Activated CD4-positive, CD25-positive, alpha-beta regulatory T cell treated with anti-CD3 and anti-CD28 coated beads, Interleukin-2, amount 50 U/mL, for 72 hours (primary cell): ENCODE measurements around the gene DDX10.

Experiments
- DNase-seq: peaks from one replicate; pipeline ENCODE4 v3.0.0; 2021

The DDX10 gene

DNA sequence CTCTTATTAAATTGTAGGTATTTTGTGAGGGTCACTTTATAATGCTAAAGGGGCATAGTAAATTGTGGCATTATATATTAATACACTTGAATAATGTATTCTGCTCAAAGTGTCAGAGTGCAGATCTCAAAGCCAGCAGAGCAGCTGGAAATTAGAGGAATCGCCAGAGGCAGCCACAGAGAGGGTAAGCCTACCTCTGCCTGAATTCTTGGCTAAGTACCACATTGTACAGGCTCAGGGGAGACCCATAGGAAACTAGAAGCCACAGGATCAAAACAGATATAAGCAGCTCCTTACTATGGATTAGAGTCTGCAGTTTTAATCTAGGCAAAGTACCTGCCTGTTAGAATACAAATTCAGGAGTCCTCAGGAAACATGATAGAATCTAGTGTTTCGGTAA lies 249.3 kb downstream of the DDX10 start:
- no peak for DNase-seq

DNA sequence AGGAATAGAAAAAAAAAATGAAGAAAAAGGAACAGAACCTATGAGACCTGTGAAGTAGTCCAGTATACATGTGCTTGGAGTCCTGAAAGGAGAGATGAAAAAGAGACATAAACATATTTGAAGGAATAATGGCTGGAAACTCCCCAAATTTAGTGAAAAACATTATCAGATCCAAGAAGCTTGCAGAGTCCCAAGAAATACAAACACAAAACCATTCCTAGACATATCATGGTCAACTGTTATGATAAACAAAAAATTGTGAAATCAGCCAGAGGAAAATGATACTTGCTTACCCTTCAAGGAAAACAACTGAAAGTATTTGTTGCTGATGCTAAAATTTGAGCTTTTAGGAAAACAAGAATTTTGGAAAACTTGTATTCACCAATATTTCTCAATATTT lies 250.1 kb downstream of the DDX10 start:
- DNase-seq: no peak

DNA sequence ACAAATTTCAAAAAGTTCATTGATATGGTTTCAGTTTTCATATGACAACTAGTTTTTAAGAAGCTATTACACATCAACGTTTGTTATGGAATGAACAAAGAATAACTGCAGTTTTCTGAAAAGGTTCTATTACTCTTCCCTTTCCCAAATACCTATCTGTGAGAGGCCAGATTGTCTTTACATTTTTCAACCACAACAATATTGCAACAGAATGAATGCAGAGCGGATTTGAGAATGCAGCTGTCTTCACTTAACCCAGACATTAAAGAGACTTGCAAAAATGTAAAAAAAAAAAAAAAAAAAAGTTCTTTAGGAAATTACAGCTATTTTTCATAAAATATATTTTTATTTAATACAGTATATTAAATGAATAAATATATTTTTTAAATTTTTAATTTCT lies 250.8 kb downstream of the DDX10 start:
- no peak for DNase-seq

DNA sequence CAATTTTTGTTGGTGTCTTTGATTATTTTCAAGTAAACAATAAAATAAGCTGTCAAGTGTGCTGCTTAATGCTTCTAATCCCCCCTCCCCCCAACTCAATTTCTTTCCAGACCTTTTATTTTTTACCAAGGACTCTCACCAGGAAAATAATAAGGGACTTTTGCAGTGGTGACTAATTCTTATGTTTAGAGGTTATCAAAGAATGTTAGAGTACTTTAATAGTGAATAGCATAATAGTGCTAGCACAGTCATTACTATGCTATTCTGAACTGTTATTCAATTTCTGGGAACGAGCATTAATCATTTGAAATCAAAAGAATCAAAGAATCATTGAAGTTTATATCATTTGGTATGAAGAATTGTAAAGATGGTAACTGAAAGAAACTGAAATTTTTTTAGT lies 251.4 kb downstream of the DDX10 start:
- no peak for DNase-seq

DNA sequence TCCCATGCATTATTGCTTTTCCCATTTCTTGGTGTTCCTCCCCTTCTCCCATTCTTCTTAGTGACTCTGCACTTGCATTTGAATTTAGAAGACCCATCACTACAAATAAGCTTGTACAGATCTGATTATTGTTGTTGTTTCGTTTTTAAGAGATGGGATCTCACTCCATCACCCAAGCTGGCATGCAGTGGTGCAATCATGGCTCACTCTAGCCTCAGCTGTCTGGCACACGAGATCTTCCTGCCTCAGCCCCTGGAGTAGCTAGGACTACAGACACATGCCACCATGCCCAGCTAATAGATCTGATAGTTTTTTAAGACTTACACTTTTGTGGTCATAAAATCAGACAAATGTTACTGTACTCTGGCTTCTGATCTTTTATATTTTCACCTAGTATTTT lies 252.1 kb downstream of the DDX10 start:
- DNase-seq: no peak

DNA sequence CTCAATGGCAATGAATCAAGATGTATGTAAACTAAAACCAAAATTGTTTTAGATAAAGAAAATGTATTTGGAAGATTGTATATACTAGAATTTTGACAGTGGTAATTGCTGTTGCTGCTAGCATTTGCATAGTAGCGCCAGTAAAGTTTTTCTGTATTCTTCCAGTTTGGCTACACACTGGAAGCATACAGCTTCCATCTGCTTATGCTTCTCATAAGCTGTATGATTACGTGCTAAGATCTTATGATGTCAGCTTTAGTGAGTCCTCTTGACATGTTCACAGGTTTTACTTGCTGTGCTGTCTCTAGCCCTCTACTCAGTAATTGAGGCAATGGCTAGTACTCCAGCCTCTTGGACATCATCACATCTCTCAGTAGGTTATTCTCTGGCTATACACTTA lies 256.3 kb downstream of the DDX10 start:
- DNase-seq: no peak

DNA sequence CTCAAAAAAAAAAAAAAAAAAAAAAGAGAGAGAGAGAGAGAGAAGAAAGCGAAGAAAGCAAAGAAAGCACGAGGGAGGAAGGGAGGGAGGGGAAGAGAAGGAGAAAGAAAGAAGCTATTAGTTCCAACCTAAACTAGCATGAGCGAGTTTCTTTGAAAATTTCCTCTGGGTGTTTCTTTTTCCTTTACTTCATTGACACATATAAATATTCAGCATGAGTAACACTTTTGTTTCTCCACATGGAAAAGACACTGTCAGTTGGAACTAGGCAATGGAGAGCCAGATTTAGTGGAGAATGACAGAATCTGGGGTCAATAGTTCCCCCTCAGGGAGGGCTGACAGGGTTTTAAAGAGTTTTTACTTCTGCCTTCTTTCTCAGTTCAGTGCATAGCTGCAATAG lies 257.4 kb downstream of the DDX10 start:
- no peak for DNase-seq

DNA sequence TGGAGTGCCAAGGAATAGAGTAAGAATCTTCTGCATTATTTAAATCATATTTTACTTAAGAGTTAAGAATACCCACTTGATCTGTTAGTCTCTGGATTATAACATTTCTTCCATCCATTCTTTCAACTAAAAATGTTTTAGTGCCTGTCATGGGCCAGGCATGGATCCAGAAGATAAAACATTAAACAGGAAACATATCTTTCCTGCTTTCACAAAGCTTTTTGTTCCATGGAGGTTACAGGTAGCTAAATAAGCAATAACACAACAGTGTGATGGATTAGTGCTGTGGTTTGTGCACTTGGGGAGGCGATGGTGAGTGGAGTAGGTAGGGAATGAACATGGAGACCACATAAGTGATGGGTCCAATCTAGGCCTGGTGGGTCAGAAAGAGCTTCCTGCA lies 258.5 kb downstream of the DDX10 start:
- DNase-seq: no peak

DNA sequence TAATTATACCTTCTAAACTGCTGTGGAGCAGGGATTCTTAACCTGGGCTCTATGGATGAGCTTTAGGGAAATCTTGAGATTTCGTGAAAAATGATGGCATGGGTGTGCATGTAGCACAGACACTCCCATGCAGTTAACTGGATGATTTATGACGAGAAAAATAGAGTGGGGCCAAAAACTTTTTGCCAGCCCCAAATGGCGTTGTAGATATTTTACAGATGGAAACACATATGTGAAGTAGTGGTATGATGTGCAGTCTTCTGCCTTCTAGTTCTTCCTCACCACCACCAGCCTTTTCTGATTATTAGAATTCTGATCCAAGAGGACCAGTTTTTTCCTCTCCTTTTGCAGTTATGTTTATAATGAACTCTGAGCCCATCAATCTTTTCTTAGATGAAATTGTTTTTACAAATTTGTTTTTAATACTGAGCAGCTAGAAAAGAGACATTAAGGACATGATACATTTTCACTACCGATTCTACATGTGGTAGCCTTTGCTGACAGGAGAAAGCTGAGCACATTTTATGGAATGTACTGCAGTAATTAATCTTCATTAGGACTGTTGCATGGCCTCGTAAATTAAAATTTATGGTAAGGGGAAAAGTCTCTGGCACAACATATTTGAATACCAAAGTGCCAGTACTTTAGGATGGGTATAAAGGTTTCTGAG lies 261.4 kb downstream of the DDX10 start:
- no peak for DNase-seq

DNA sequence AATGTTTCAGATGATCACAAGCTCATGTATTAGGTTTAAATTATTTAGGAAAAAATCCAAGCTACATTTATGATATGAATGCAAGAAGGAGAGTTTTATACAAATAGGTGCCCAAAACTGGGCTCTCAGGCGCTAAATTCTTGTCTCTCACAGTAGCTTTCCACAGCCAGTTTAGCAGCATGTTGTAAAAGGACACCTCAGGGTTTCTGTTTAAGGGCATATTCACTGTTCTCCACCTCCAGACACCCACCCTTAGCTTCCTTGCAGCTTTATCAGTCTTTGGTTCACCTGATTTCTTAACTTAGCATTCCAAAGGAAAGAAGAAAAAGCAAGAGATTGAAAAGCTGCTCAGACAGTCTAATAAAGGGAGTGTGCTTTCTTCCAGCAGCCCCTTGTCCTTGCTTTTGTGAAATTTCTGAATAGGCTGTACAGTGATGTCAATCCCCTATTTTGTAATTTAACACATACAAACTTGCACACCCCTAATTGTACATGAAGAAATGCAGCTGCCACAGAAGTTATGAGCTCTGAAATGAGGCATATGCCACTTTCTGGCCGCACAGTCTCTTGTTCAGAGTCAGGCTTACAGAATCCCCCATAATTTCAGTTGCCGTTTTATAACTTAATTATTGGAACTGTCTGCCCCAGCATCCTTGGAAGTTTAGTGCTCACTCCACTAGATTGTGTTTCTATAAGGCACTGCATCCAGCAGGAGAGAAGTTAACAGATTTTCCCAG lies 262.1 kb downstream of the DDX10 start:
- no peak for DNase-seq

DNA sequence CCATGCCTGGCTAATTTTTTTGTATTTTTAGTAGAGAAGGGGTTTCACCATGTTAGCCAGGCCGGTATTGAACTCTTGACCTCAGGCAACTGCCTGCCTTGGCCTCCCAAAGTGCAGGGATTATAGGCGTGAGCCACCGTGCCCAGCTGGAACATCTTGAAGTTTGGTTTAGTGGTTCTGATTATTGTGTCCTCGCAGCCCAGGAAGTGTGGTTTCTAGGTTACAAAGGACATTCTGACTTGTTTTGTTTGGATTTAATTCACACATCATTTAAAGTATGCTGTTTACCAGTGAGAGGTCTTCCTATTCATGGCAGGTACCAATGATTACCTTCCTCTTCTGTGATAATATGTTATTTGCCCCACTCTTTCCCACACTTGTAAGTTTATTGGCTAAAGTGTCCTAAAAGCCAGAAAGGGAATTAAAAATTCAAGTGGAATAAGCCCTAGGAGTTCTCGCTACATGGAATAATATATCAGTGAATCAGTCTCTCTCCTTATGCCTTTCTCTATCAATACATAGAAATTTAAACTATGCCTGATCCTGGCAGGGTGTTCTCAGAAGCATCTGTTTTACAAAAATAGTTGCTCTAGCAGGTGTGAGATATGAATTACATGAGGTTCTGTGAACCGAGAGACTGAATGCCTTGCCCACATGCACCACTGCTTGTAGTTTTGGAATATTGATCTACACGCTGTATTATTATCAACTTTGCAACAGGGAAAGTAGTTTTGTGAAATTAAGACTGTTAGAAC lies 263.1 kb downstream of the DDX10 start:
- DNase-seq: no peak

DNA sequence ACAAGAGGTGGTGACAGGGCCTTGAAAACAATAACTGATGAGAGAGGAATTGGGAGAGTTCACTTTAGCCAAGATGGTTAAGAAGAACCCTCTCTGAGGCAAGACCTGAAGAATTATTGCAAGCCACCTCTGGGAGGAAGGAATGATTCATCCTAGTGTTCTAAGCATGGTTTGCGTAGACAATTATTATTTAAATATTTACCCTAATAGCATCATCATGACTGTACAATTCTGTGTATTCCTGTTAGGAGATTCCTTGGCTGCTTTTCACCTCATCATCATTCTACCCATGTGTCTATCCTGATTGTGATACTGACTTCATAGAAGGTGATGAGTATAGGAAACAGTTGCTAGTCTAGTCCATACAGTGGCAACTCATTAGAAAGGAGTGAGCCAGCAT lies 264.4 kb downstream of the DDX10 start:
- DNase-seq: no peak

DNA sequence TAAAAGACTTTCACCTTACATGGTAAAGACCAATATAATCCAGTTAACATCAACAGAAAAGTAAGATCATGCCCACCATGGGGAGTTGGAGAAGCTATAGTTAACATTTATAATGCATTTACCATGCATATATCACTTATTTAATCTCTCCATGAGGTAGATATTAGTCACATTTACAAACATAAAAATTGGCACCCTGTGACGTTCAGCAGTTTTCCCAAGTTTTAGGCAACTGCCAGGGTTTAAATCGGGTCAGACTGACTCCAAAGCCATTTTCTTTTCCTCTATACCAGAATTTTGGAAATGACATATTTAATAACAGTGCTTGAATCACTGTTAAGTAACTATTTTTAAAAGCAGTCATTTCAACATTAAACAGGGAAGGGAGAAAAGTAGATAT lies 266.3 kb downstream of the DDX10 start:
- no peak for DNase-seq

DNA sequence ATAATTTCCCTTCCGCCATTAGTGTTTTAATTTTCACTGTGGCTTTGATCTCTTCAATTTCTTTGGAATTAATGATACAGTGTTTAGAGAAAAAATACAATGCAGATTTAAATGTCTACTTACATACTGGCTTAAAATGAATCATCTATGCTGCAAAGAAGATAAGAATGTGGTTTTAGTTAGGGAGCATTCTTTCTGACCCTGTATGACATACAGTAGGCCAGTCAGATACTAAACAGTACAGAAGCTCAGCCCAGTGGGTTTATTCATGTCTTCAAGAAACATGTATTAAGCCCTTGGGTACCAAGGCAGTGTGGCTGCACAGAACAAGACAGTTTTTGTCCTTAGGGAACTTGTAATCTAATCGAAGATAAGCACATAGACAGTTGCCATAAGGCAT lies 268.8 kb downstream of the DDX10 start:
- no peak for DNase-seq

DNA sequence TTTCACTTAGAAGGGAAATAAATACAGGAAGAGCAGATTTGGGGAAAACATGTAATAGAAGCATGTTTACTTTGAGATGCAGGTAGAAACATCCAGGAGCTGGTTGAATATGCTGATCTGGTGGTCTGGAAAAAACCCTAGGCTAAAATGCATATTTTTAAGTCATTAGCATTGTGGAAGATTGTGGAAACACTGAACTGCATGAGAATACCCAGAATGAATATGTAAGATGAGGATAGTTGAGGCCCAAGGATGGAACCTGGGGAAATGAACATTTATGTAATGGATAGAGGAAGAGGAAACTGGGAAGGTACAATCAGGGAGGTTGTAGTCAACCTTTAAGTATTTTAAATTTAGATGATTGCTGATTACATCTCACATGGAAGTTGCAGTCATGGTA lies 269.4 kb downstream of the DDX10 start:
- DNase-seq: no peak

DNA sequence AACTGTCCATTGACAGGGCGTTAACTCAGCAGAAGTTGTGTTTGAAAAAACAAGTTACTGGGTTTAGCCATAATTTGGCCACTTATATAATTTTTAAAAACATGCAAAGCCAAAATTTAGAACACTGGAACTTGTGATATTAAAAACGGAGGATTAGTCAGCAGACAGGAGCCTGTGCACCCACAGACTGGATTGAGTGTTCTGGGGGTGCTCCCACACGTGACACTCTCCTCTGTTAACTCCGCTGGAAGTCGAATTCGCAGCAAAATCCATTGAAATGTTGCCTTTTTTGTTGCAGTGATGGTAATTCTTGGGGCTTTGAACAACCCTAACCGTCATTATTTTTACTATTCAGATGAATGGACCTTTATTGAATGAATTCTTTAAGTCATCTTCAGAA lies 269.8 kb downstream of the DDX10 start:
- no peak for DNase-seq

DNA sequence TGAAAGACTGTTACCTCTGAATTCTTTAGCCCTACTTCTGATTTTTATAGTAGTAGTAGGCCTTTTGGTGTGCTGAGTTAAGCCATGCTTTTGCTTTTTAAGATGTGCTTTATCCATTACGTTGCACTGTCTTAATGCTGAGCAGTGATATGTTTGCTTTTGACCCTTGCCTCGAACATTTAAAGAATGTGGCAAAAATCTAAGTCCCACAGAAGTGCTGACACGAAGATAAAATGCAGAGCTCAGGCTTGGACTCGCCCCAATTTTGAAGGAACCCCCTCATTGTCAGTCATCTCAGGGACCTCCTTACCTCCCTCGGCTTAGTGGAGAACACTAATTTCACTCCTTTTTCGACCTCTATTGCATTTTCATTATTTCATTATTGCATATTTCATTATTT lies 272.9 kb downstream of the DDX10 start:
- no peak for DNase-seq

DNA sequence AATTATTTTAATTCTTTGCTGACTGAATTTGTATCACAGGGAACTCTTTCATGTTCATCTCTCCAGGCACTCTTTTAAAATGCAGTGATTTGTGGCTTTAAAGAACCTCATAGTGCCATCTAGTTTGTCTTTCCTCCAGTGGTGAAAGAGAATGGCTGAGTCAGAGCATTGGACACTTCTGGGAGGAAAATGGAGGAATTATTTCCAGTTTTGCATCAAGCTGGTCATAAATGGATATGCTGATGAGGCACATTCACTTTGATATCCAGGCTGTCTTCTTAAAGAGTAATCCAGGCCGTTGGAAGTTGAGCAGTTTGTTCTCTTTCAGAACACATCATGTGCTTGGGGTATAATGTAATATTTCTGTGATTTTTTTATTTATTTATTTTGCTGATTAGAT lies 273.7 kb downstream of the DDX10 start:
- no peak for DNase-seq

DNA sequence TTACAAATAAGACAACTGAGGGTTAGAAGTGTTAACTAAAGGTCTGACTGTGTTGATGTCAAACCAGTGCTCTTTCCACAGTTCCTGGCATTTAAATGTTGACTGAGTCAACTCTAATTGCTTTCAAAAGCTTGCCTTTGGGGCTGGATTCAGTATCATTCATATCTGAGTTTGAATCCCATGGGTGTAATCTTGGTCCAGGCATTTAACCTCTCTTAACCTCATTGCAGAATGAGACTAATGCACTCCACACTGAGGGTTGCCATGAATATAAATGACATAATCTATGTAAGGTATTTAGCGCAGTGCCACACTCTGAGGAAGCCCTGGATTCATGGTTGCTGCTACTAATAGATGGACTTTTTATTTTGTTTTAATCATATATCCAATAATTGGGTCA lies 274.3 kb downstream of the DDX10 start:
- DNase-seq: no peak

DNA sequence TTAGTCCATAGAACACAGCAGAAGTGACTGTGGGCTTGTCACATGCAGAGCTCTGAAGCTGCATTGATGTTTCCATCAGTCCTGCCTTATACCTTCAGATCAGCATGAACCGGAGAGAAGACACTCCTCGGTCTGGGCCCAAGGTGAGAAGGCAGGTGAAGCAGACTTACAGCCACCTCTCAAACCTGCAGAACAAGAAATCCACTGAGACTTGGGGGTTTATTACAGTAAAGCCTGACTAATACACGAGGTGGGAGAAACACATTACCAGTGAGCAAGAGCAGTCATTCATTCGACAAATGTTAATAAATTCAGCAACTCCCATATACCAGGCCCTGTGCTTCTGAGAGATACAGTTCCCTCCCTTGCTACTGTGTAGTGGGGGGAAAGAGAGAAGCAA lies 279.0 kb downstream of the DDX10 start:
- no peak for DNase-seq

DNA sequence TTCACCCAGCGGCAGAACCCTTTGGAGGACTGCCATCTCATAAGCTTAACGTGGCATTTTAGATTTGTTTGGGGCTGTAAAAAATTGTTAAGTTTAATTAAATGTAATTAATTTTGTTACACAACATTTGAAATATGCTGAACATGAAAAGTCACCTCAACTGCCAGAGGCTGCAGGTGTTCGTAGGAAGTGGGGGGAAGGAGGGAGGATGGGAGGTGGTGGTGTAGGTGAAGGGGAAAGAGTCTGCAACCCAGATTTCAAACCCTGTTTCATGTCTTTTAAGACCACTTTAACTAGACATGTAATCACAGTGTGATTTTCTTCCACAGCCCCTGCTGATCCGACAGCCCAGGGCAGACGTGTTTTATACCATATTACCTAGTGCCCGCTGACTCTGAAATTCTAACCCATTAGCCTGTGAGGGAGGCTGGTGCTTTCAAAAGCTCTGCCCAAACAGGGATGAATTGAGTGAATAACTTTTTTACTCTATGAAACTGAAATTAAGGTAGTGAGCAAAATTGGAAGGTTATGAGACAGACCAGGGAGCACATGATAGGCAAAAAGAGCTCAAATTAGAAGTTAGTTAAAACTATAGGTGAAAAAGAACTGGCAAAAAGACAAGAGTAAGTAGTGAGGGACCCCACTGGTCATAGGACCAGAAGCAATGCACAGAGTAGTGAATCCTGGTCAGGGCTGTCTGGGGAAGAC lies 279.8 kb downstream of the DDX10 start:
- no peak for DNase-seq

DNA sequence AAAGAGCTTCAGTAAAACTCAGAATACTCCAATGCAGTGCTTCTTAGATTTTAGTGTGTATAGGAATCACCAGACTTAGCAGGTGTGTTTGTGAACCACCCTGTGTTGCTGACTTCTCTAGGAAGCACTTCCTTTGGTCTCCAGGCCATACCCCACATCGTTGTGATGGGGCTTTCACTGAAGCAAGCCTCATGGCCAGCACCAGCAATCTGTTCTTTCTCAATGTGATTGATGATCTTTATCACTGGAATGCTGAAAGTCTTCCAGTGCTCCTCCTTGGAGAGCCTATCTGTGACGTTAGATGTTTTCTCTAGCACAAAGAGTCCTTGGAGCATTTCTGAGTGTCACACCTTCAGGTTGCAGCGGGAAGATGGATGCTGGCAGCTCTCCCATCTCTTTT lies 280.5 kb downstream of the DDX10 start:
- DNase-seq: no peak
